GM21381 (cell line): Measurements from ENCODE around the gene HOXA7.

Experiments
- ATAC-seq: cut with Tn5 transposase; IDR thresholded peaks from one replicate; pipeline ENCODE4 v1.9.1; 2021; ENCODE audit warnings: mild to moderate bottlenecking, moderate library complexity; ENCODE audit not compliant: unreplicated experiment

The HOXA7 gene

DNA sequence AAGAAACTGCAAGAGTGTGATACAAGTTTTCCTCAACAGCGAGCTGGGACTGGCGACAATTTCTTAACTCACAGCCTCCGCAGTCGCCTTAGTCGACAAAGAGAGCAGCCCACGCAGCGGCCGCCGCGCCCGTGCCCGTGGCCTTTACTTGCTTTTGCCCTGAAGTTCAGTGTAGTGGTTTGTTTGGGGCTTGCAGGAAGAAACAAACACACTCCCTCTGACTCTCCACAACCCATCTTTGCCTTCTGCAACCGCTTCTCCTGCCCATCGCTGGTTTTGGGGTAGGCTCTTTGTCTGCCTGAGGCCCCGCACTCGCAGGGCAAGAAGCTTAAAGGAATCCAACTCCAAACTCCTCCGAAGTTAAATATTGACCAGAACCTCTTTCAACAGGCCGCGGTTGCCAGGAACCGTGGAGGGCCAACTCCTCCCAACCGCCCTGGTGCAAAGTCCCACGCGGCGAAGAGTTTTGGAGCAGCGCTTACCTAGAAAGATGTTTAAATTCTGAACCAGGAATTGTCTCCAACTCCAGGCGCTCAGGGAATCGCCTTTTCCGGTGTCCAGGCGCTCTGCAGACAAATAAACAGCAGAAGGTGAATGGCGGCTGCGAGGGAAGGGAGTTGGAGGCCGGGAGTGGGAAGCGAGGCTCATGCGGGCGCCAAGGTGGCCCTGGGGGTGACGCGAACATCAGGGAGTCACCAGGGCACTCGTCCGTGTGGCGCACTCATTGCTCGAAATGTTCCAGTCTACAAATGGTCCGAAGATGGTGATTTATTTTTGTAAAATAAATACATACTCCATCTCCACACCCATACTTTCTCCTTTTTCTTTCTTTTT, 34.2 kb downstream of the HOXA7 start:
- no peak for ATAC-seq

DNA sequence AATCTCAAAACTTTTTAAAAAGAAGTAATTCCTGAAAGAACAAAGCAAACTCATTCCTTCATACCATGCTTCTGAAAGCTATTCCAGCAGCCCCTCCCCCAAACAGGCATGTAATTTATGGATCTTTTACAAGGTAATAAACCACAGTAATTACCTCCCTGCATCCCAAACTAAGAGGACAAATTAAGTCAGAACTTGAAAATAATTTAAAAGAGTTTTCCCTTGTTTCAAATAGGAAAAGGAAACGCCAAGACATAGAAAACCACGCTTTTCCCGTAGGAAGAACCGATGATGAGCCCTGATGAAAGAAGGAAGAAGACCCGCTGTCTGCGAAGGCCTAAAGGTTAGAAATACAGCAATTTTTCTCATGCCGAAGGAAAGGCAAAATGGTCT, 34.8 kb downstream of the HOXA7 start:
- ATAC-seq = no peak

DNA sequence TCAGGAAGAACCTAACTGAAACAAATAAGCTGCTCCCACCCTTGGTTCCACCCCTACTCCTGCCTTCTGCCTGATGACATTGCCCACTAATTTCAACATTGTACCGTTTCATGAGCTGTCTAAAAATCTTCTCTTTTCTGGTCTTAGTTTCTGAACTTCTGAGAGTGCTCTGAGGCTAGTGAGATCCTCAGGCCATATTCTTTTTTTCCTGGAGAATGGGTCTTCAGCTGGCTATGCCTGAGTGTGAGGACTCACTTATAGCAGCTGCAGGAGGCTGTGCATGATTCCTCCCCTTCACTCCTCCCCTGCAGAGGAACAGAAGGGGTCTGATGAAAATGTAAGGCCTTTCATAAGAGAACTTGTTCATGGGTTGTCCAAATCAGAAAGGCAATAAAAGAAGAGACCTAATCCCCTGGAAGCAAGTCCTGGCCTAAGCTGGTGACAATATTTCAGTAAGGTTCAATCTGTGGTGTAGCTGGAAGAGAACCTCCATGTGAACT, 37.0 kb downstream of the HOXA7 start:
- ATAC-seq = no peak

DNA sequence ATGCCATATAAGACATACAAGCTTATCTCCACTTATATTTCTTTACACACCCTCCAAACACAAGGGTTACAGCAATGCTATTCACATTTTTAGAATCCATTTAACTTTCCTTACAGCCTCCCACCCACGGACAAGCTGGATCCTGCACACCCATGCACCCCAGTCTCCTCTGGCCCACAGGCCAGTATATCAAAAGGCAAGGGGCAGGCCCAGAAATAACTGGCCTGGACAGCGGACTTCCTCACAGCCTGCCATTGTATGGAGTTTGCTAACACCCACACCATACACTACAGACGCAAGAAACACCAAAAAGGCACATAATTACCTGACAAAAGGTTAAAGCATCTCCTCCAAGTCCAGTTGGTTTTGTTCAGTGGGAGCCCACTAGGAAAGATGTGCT, 37.9 kb downstream of the HOXA7 start:
- no peak for ATAC-seq

DNA sequence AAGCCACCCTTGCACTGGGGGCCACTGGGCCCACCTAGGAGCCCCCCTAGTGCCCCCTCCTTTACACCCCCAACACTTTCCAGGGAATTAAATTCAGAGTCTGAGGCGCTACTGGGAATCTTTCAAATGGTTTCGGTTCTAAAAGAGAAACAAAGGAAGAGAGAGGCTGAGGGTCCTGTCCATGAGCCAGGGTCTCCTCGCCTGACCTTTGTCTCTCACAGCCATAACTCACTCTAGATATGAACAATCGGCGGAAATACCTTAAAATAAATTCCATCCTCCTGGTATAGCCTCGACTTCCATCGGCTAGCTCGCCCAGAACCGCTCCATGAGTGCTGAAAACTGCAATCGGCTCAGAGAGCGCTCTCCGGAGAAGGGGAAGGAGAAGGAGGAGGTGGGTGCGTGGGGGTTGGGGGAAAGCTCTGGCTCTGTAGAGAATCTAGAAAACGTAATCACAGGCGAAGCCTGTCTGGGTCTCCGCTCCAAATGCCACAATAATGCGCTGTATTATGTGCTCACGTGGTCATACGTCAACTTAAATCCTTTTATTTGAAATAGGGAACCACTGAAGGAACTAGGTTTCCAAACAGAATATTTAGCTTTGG, 38.5 kb downstream of the HOXA7 start:
- no peak for ATAC-seq

DNA sequence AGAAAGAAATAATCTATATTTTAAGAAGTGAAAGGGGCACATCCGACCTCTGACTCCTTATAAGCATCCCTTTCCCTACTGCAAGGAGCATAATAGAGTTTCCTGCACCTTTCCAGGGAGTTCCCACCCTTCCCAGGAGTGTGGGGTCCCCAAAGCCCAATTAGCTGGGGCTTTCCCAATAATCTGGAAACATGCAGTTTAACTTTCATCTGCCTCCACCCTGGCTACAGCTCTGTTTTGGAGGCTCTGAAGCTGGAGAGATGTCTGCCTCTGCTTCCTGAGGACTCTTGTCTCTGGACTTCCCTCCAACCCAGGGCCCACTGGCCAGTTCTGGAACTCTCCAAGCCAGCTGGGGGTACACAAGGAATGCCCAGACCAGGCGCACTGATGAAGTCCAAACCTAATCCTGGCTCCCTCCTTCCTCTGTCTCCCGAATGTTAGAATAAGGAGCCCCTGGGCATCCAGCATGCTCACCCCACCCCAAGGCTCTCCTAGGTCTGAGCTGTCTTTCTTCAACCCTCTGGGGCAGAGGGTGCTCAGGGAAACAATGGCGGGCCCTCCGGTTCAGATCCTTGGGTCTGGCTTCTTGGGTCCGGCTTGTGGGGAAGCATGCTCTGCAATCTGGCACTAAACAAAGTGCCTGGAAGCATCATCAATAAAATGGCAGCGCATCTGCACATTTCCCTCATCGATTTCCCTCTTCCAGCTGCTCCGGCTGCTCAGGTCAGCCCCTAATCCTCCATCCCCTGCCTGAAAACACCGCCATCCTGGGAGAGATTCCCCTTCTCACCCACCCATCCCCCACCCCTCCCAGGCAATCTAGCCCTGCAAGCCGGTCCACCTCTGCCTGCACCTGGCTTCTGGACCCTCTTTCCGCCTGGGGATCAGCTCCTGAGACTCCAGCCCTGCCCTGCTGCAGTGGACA, 39.3 kb downstream of the HOXA7 start:
- no peak for ATAC-seq

DNA sequence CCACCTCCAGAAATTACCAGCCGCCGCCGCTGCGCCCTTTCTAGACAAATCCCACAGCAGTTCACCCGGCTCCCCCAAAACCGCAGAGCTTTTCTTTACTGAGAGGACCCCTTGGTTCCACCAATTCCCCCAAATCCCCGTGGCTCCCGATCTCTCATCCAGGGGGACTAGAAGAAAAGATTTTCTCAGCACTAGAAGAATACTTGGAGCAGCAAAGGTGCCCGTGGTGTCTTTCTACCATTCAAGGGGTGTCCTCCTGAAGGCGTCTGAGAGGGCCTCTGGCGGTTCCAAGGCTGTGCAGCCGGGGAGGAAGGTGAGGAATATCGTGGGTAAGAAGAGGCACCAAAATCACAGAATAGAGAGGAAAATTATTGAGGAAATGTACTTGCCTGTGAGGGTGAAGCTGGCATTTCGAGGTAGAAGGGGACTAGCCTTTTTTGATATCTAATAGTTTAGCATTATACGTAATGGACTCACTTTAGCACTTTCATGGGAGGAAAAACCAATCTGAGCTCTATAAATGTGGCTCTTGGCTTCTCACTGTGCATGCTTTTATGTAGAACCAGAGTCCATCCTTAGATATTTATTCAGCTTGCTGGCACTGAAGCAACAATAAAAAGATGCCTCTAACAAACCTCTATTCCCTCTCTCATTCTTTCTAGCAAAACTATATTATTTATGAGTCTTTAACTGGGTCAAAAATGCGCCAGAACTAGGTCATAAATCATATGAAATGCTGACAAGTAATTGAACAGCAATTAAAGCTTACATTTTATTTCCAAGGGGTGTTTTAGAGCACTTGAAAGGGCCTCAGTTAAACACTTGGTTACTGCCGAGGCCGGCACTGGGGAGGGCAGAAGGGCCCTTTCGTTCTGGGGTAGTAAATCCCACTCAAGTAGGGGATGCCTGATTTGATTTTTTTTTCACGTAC, 40.2 kb downstream of the HOXA7 start:
- ATAC-seq = no peak

DNA sequence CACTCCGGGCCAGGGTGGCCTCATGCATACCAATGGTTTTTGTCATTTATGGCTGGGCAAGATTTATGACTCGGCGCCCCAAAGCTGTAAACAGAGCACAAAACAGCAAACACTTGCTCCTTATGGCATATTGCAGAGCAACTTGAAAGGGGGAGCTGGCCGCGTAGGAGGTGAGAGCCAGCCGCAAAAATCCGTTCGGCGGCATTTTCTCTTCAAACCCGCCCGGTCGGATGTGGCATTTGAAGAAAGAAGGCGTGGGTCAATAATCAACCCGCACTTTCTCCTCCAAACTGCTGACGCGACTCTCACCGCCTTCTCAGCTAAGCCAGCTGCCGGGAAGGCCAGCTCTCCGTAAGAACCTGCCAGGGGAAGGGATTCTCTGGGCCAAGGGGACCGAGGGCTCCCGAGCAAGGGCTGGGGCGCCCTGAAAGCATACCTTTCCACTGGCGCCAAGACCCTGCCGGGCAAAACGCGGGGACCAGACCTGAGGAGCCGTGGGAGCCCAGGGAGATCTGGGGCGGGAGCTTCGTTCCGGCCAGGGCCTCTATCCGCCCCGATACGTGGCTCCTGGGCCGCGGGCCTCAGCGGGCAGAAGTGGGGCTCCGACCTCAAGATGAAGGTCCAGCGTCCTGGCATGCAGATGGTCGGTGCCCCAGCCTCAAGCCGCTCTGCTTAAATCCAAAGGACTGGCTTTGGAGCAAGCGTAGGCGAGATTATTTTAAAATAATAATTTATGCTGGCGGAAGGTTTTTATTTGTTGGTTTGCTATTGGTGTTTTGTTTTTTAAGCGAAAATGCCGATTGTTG, 41.1 kb downstream of the HOXA7 start:
- no peak for ATAC-seq

DNA sequence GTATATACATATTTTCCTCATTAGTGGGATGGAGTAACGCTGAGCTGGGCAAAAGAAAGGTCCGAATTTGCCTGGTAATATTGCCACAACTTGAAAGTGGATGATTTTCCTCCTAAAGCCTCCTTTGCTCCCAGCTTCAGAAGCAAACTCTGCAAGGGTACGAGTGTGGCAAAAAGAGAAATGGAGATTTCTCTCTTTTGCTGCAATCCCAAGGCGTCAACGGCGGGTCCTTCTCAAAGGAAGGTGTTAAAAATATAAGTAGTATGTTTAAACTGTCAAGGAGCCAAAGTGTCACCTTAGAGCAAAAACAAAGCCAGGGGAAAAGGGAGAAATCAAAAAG, 41.6 kb downstream of the HOXA7 start:
- ATAC-seq = no peak

DNA sequence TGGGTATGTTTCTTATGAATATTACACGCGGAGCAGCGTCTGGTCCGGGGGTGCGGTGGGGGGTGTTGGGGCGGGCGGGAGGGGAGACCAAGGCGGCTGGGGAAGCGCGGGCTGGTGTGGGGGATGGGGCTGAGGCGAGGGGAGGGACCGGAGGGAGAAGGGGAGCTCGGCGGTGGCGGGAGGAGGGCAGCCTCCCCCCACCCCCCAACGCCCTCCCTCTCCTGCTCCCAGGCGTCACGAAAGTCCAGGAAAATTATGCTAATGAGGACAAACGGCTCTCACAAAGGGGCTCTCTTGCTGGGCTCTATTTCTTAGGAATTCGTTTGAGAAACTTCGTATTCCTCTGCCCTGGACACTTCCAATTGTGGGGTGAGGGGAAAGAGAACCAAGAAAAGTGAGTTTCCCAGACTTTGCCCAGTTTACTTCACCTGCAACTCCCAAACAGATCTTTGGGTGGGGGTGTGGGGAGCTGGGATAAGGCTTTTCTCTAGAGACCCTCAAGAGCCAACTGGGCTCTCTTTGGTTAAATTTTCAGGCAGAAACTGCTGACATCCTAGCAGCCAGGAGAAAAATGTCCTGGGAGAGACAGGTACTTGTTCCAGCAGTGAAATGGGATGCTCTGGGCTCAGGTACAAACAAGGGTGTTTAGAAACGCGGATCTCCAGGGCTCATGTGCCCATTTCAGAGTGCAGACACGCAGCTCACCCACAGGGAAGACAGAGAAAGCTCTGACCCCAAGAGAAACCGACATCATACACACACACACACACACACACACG, 42.3 kb downstream of the HOXA7 start:
- no peak for ATAC-seq

DNA sequence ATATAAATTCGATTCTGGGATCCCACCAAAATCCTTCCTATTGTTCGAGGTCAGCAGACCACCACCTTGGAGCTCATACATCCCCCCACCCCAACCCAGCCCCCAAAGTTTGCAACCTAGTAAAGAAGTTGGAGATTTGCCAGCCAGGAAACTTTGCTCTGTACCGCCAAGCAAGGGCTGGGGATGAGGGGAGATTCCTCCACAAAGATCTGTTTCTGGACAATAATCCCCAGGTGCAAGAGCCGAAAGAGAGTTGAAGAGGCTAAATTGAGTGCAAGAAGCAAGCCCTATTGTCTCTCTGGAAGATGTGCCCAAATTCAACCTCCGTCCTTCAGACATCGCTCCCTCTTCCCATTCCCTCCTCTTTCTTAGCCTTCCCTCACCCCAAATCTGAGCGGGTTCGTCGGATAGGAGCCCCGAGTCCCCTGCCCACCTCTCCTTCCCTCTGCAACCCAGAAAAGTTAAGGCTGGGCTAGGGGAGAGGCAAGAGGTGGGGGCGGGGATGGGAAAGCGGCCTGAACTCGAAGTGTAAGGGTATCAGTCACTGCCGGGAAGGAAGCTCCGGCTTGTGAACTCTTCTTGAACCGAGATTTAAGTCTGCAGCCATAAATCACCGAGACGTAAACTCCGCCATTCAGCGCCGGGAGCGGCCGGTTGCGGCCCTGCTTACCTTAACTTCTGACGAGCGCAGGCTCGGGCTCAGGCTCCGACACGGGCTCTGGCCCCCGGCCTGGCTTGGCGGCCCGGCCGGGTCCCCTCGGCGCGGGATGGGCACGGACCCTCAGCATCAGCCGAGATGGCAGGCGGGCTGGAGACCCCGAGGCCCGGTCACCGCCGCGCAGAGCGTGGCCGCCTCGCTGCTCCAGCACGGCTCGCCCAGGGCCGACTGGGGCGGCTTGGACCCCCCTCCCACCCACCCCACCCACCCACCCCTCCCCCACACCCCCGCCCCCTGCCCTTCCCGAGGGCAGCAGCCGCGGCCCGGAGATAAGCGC, 43.2 kb downstream of the HOXA7 start:
- ATAC-seq = no peak

DNA sequence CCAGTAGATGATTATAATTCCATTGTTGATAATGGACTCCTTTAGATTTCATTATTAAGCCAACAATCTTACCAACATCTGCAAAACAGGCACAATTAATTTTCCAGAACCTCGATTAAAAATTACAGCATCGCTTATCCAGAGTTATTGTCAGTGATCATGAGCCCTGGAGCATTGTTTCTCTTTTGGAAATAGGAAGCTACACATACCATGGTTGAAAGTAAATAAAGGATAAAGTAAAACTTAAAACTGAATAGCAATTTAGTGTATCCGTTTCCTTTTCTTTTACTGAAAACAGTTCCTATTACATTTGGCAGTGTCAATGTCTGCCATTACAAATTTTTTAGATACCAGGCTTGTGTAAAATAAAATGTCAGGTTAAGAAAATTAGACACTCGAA, 44.1 kb downstream of the HOXA7 start:
- no peak for ATAC-seq

DNA sequence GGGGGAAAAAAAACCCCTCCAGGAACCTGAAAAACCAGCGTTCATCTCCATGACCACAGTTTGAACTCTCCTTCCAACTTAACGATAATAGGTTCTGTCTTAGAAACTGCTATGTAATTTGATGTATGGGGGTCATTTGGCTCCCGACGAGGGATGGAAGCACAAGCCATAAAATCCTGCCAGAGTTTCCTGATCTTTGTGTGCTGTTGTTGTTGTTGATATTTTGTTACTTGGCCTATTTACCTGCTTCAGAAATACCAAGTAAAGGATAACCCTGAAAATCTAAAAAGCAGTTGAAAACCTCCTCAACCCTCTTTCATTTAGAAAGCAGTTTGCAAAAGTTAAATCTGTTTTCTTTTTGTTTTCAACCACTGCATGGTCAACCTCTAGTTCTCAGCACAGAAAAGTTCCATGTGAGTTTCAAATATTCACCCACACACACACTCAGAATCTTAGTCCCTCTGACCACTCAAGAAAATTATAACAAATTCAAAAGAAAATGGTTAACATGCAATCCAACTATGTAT, 44.7 kb downstream of the HOXA7 start:
- no peak for ATAC-seq

DNA sequence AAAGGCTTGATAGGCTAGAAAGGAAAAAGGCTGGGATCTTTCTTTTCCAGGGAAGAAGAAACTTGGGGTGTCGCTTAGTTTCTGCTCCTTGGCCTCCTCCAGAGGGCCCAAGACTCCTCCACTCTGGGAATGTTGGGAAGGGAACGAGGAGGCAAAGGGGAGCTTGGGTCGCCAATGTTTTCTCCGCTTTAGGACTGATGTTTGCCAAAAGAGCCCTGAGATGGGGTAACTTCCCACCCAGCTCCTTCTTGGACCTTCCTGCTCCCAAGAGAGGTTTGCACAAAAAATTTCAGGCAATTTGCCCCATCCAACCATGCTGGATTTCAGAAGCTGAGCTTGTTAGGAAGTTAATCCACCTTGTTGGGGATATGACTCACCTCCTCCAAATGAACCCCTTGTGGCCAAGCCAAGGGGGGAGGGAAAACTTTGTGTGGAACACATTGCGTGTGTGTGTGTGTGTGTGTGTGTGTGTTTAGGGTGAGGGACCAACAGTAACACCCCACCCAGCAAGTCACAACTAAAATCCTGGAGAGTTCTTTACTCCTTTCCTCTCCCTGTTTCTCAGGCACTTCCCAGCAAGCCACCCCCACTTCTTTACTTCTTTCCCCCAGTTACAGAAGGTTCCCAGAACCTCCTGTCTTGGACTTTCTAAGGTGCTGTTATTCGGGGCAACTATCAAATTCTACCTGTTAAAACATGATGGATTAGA, 45.3 kb downstream of the HOXA7 start:
- ATAC-seq = no peak

DNA sequence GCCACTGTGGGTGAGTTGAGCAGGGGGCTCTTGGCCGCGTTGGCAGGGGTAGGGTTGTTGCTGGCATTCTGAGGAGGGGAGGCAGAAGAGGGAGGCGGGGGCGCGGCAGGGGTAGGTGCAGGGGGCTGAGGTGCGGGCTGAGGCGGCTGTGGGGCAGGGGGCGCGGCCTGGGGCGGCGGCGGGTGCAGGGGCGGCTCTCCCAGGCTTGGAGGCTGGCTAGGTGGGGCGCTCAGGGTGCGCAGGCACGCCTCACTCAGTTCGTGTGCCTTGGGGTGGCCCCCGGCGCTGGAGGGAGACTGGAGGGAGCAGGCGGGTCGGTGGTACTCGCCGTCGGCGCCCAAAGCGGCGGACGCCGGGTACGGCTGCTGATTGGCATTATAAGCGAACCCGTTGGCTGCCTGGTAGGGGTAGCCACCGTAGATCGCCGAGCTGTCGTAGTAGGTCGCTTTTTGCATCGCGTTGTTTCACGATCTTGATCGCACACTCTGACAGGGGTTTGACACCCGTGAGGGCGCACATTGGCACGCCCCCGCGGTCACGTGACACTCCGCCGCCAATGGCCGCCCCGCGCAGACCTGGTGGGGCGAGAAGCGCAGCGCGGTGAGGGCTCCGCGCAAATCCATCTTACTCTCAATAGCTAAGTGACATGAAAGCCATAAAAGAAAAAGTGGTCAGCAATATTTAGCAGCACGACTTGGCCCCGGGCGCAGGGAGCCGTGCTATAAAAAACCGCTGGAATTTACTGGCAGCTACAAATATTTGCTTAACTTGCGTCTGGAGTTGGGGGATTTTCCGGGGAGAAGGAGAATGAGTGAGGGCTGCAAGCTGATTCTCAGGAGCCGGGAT, 46.1 kb downstream of the HOXA7 start:
- ATAC-seq = no peak
